ENCODE results near the gene TMEM126A. TPM values are rescaled to one million over a fixed set of nuclear protein-coding genes. Genes with fewer than 3 reads are reported as not detected.
A peak's percentile ranks its signal among the peaks of the same experiment; 100 is the strongest.
"Not testable (repeated sequence)": the region's sequence is repeated elsewhere in the genome, so short reads cannot be mapped to it uniquely, and the experiment has no call there.

Gene TMEM126A
- total RNA-seq (2014; rRNA removed; shearing (Covaris generic)) = 12.5 and 29.9 TPM in 2 replicates

GRCh38 chr11:85647604-85648299 lies at the start of gene TMEM126A:
TMEM126A (plus strand) TSS chr11:85647967; CDS start chr11:85650256, 2,289 bp downstream.
- in situ Hi-C loops (cut with HindIII; ENCODE audit: low sequenced_read_pairs) = no loop called here
- DNase-seq (ENCODE audit: low spot score) = peak; percentile 93

DNA sequence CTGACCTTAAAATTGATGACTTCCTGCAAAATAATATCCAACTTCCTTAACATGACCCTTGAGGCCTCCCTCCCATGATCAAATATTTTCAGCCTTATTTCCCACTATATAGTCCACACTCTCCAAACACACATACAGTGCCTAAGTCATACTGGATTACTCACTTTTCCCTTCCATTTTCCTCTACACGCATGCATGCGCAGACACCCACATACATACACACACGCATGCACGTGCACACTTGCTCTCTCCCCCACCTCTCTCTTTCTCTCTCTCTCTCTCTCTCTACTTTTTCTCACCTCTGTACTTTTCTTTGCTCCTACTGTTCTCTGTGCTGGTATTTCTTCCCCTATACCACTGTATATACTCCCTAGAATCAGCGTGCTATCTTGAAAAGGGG lies 48.7 kb upstream of the TMEM126A start:
- in situ Hi-C loops (cut with HindIII; ENCODE audit: low sequenced_read_pairs) = no loop called here
- no peak for DNase-seq (ENCODE audit: low spot score)

DNA sequence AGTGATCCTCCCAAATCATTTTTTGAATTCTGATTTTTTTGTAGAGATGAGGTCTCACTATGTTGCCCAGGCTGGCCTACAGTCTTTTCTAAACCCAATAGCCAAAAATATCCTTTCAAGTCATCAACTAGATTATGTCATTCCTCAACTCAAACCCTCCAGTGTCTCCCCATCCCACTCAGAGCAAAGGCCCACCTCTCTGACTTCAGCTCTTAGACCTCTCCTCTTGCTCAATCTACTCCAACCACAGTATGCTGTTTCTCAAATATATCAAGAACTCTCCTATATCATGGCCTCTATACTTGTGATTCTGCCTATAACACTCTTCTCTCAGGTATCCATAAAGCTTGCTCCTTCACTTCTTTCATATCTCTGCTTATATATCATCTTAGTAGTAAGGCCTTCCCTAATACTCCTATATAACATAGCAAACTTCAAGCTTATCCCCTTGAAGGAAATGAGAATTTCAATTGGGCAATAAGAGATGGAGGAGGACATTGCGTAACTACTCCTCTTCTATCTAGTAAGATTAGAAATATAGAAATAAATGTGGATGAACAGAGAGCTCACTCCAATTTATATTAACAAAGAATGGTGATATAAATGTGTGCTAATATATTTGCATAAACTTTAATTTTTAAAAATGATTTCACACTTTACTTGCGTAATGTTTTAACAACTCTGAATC lies 45.1 kb upstream of the TMEM126A start:
- no peak for DNase-seq (ENCODE audit: low spot score)
- in situ Hi-C loops (cut with HindIII; ENCODE audit: low sequenced_read_pairs) = no loop called here

DNA sequence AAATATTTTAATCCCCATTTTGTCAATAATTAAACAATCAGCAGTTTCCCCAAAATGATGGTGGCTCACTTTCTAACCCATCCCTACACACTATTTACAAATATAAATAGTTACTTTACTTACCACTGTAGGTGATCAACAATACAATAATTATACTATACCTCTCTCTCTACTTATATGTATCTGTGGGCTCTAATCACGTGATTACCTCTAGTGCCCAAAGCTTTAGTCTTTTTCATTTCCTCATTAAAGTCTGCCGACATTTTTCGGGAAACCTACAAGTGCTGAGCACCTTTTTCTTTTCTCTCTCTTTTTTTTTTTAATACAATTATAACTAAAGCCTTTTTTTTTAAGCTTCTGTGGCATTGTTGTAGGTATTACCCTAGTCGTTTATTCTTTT lies 44.5 kb upstream of the TMEM126A start:
- DNase-seq (ENCODE audit: low spot score) = no peak
- in situ Hi-C loops (cut with HindIII; ENCODE audit: low sequenced_read_pairs) = no loop called here

DNA sequence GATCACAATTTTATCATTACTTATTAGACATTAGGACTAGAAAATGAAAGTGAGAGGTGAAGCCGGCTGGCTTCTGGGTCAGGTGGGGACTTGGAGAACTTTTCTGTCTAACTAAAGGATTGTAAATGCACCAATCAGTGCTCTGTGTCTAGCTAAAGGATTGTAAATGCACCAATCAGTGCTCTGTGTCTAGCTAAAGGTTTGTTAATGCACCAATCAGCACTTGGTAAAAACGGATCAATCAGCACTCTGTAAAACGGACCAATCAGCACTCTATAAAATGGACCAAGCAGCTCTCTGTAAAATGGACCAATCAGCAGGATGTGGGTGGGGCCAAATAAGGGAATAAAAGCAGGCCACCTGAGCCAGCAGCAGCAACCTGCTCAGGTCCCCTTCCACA lies 41.5 kb upstream of the TMEM126A start:
- DNase-seq (ENCODE audit: low spot score); in situ Hi-C loops (cut with HindIII; ENCODE audit: low sequenced_read_pairs): not testable (repeated sequence)

GRCh38 chr11:85608621-85609020 lies 39.1 kb upstream of the TMEM126A start:
- in situ Hi-C loops (cut with HindIII; ENCODE audit: low sequenced_read_pairs); DNase-seq (ENCODE audit: low spot score): not testable (repeated sequence)

- DNase-seq (ENCODE audit: low spot score); in situ Hi-C loops (cut with HindIII; ENCODE audit: low sequenced_read_pairs): not testable (repeated sequence)
Observed at GRCh38 chr11:85609286-85609685, 38.5 kb upstream of the TMEM126A start.

DNA sequence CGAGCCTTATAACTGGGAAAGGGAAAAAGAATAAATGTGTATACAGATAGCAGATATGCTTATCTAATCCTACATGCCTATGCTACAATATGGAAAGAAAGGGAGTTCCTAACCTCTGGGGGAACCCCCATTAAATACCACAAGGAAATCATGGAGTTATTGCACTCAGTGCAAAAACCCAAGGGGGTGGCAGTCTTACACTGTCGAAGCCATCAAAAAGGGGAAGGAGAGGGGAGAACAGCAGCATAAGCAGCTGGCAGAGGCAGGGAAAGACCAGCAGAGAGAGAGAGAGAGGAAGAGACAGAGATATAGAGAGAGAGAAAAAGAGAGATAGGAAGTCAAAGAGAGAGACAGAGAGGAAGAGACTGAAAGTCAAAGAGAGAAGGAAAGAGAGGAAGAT lies 36.1 kb upstream of the TMEM126A start:
- in situ Hi-C loops (cut with HindIII; ENCODE audit: low sequenced_read_pairs) = not testable (repeated sequence)

GRCh38 chr11:85619499-85619898 lies 28.3 kb upstream of the TMEM126A start:
- in situ Hi-C loops (cut with HindIII; ENCODE audit: low sequenced_read_pairs) = no loop called here
- no peak for DNase-seq (ENCODE audit: low spot score)

More for the DNA sequence above, 36.1 kb upstream of the TMEM126A start:
- not testable (repeated sequence) for DNase-seq (ENCODE audit: low spot score)

DNA sequence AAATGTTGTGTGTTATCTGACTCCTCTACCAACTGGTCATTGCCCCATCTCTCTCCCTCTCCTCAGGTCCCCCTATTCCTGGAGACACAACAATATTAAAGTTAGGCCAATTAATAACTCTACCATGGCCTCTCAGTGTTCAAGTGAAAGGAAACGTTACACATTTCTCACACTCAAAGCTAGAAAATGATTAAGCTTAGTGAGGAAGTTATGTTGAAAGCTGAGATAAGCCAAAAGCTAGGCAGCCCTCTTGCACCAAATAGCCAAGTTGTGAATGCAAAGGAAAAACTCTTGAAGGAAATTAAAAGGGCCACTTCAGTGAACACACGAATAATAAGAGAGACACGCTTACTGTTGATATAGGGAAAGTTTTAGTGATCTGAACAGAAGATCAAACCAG lies 27.5 kb upstream of the TMEM126A start:
- in situ Hi-C loops (cut with HindIII; ENCODE audit: low sequenced_read_pairs) = no loop called here
- DNase-seq (ENCODE audit: low spot score) = no peak

GRCh38 chr11:85626496-85626895 lies 21.3 kb upstream of the TMEM126A start:
- DNase-seq (ENCODE audit: low spot score) = peak; percentile 31
- in situ Hi-C loops (cut with HindIII; ENCODE audit: low sequenced_read_pairs) = no loop called here

GRCh38 chr11:85627332-85627997 lies 20.3 kb upstream of the TMEM126A start, which contains the start of gene DLG2:
DLG2 (minus strand) TSS chr11:85627344.
- peak; percentile 84 for DNase-seq (ENCODE audit: low spot score)
- in situ Hi-C loops (cut with HindIII; ENCODE audit: low sequenced_read_pairs) = no loop called here

DNA sequence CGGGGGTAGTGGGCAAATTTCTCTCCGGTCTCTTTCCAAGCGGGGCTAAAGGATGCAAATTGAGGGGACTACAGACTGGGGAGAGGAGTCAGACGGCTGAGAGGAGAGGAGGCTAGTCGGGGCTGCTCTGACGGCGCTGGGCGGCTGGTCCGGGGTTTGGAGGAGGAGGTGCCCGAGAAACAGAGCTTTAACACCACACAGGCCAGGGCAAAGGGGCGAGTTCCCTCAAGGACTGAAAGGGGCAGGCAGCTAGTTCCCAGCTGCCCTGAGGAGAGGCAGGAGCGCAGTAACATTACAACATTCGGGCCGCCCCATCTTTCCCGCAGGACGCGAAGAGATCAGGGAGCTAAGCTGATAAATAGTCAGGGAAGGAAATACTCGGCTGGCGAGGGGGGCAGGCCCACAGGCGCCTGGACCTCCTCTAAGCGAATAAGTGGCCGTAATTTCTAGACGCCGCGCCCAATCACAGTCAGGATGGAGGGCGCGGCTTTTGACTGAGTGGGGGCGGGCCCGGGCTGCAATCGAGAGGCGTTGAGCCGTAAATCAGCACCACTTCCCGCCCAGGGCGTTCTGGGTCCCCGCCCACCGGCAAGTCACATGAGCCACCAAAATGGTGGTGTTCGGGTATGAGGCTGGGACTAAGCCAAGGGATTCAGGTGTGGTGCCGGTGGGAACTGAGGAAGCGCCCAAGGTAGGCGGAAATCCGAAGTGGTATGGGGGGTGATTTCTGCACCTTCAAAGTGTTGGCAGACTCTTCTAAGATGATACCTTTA lies 19.6 kb upstream of the TMEM126A start, which contains the start of gene TMEM126B:
TSS of gene TMEM126B (plus strand) at position 596 of the 773 bp plus-strand sequence. CDS start at position 611, 15 bp downstream.
- in situ Hi-C loops (cut with HindIII; ENCODE audit: low sequenced_read_pairs) = no loop called here
- peak; percentile 100 for DNase-seq (ENCODE audit: low spot score)

DNA sequence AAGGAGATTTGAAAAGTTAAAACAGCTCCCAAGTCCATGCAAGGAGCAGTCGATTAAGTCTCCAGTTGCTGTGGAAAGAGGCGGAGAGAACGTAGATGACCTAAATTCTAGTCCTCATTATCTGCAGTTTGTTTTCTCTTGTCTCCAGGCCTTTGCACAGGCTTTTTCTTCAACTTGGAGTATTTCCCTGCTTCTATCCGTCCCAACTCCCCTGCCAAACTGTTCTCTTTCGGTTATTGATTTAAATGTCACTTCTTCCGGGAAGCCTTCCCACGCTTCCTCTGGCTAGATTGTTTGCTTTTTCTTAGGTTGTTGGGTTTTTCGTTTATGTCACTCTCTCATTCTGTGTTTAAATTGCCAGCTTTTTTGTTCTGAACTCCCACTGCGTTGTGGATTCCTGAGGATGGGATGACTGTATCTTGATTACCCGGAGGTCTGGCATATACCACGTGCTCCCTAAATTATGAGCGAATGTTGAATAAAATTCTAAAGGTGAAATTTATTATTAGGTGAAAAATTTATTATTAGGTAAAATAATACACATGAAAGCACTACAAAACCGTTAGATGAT lies 18.9 kb upstream of the TMEM126A start:
- DNase-seq (ENCODE audit: low spot score) = no peak
- in situ Hi-C loops (cut with HindIII; ENCODE audit: low sequenced_read_pairs) = no loop called here

GRCh38 chr11:85634747-85635146 lies 13.0 kb upstream of the TMEM126A start:
- DNase-seq (ENCODE audit: low spot score) = no peak
- in situ Hi-C loops (cut with HindIII; ENCODE audit: low sequenced_read_pairs) = no loop called here

DNA sequence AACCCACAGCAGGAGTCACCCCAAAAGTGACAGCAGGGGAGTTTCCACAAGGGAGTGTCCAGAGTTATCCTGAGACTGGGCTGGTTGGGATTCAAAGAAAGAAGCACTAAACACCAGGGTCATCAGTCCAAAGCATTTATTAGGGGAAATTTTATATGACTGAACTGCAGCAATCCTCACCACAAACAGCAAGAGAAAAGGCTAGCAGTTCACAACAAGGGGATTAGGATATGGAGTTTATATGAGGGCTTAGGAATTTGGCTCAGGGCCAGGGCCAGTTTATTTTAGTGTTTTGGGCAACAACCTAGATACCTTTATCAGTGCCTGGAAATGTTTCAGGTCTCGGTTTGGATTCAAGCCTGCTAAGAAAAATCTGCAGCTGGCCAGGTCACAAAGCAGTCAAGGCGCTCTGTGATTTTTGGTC lies 4.6 kb upstream of the TMEM126A start:
- DNase-seq (ENCODE audit: low spot score) = no peak
- in situ Hi-C loops (cut with HindIII; ENCODE audit: low sequenced_read_pairs) = no loop called here

DNA sequence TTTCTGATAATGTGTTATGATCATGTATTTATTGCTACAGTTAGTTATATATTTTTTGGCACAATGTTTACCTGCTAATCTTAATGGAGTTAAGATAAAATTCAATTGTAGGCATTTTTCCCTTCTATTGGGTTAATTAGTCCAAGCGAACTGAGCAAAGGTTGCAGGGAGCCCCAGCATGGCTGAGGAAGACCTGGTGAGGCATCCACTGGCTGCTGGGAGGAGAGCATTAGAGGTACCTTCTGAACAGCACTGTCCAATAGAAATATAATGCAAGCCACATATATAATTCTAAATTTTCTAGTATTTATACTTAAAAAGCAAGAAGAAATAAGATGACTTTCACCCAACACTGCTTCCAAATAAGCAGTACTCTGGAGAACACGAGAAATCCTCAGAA lies 689 bp upstream of the TMEM126A start:
- DNase-seq (ENCODE audit: low spot score) = no peak
- in situ Hi-C loops (cut with HindIII; ENCODE audit: low sequenced_read_pairs) = no loop called here

- in situ Hi-C loops (cut with HindIII; ENCODE audit: low sequenced_read_pairs) = no loop called here
- DNase-seq (ENCODE audit: low spot score) = no peak
Observed at GRCh38 chr11:85651118-85651517, 3.4 kb downstream of the TMEM126A start.
